Lung (tissue), 12 donors: ENCODE results near the gene CLSTN2. TPM values are rescaled to one million over a fixed set of nuclear protein-coding genes. Genes with fewer than 3 reads are reported as not detected.

Experiments
- ATAC-seq: fragments of 200-7000 bp; cut with Tn5 transposase; one replicate; pipeline ENCODE4 v1.9.1; 2020; ENCODE audit warnings: moderate number of reproducible peaks; ENCODE audit not compliant: insufficient read depth, low FRiP score
- DNase-seq, 3 donors: peaks; one replicate each; pipeline ENCODE4 v3.0.0-alpha.2; 2013 to 2017
- H3K27ac ChIP-seq, 2 donors: one replicate each; pipeline ENCODE4 v1.5.1; 2013; ENCODE audit warnings: mild to moderate bottlenecking in 2 of 2, moderate library complexity in 2 of 2, control low read depth in 1 of 2, inconsistent platforms in 1 of 2, low read depth in 1 of 2, low read length in 1 of 2
- H3K27me3 ChIP-seq, 3 donors: one replicate each; pipeline ENCODE4 v1.5.1; 2013; ENCODE audit warnings: low read length in 2 of 3; ENCODE audit not compliant: control insufficient read depth in 3 of 3, insufficient read depth in 3 of 3
- H3K36me3 ChIP-seq, 4 donors: one replicate each; pipeline ENCODE4 v1.5.1; 2013; ENCODE audit warnings: low read length in 4 of 4, mild to moderate bottlenecking in 1 of 4, moderate library complexity in 1 of 4; ENCODE audit not compliant: control insufficient read depth in 4 of 4, insufficient read depth in 4 of 4
- H3K4me1 ChIP-seq, 5 donors: one replicate each; pipeline ENCODE4 v1.5.1; 2013; ENCODE audit warnings: low read length in 5 of 5, mild to moderate bottlenecking in 2 of 5, moderate library complexity in 1 of 5; ENCODE audit not compliant: control insufficient read depth in 5 of 5, insufficient read depth in 5 of 5
- H3K4me3 ChIP-seq: one replicate; pipeline ENCODE4 v1.5.1; 2013; ENCODE audit warnings: mild to moderate bottlenecking, control low read depth, moderate library complexity
- H3K9ac ChIP-seq, 2 donors: one replicate each; pipeline ENCODE4 v1.5.1; 2013; ENCODE audit warnings: low read length in 2 of 2, control low read depth in 1 of 2; ENCODE audit not compliant: insufficient read depth in 1 of 2
- H3K9me3 ChIP-seq, 4 donors: one replicate each; pipeline ENCODE4 v1.5.1; 2013; ENCODE audit warnings: low read length in 3 of 4, mild to moderate bottlenecking in 1 of 4, moderate library complexity in 1 of 4; ENCODE audit not compliant: control insufficient read depth in 4 of 4, insufficient read depth in 3 of 4
- CTCF ChIP-seq: IDR thresholded peaks from 2 replicates; pipeline ENCODE4 v1.5.1; 2012; ENCODE audit warnings: mild to moderate bottlenecking; ENCODE audit errors: control extremely low read depth, extremely low read depth
- WGBS, 2 donors: extraction: QIAGEN DNeasy Blood & Tissue Kit; methylation state at CpG; one replicate each; pipeline ENCODE4 v1.1.7; 2013; 5-methylcytosine and 5-hydroxymethylcytosine counted together
- polyA plus RNA-seq, 2 donors: library from polyadenylated mRNA; stranded (reverse); fragments of 200-250 nt; gene quantifications; one replicate each; pipeline ENCODE4 v1.2.1, GENCODE V29; 2013
- total RNA-seq, 2 donors: library from RNA; depleted of rRNA in 1 of 2; stranded (reverse); fragments of >200 nt in 1 of 2; gene quantifications; one replicate each; pipeline ENCODE4 v1.2.1, GENCODE V29; 2014 to 2021
- donor health status: control.
- donor health status: control.
- donor health status: Bipolar disorder and iron deficiency.
- donor health status: healthy.
- donor health status: DM: yes; HTN: yes; CAD: no.

The CLSTN2 gene
- total and polyA plus RNA-seq, 4 donors, result 0.07 to 2.4 (median 1.3) TPM

- no peak for DNase-seq
- no peak overlapping the region for H3K4me3 ChIP-seq
- no peak overlapping the region for H3K9ac ChIP-seq
- TF ChIP-seq CTCF, result no peak
- H3K36me3 ChIP-seq, result no peaks in the 10 kb centered on the region
- no peaks in the 10 kb centered on the region for H3K9me3 ChIP-seq
- WGBS, 2 donors, result 77 to 89% methylated on average over 3 of the region's 3 CpGs
- no peaks in the 10 kb centered on the region for H3K4me1 ChIP-seq
- peaks cover 0 to 3% (median 0%) of the 10 kb centered on the region in 3 donors for H3K27me3 ChIP-seq
- ATAC-seq, result no peak
- no peak overlapping the region for H3K27ac ChIP-seq
Observed at GRCh38 chr3:140268103-140268502, 333.1 kb downstream of the CLSTN2 start.

- WGBS, 2 donors, result 92% methylated on average over 2 of the region's 2 CpGs
- H3K27me3 ChIP-seq, result peaks cover 0 to 3% (median 0%) of the 10 kb centered on the region in 3 donors
- TF ChIP-seq CTCF, result no peak
- H3K4me3 ChIP-seq, result no peak overlapping the region
- no peak overlapping the region for H3K27ac ChIP-seq
- no peaks in the 10 kb centered on the region for H3K9me3 ChIP-seq
- DNase-seq (no peak), ATAC-seq (no peak)
- H3K9ac ChIP-seq, result no peak overlapping the region
- no peaks in the 10 kb centered on the region for H3K36me3 ChIP-seq
- no peaks in the 10 kb centered on the region for H3K4me1 ChIP-seq
Observed at GRCh38 chr3:140268610-140269009, 333.6 kb downstream of the CLSTN2 start.

DNA sequence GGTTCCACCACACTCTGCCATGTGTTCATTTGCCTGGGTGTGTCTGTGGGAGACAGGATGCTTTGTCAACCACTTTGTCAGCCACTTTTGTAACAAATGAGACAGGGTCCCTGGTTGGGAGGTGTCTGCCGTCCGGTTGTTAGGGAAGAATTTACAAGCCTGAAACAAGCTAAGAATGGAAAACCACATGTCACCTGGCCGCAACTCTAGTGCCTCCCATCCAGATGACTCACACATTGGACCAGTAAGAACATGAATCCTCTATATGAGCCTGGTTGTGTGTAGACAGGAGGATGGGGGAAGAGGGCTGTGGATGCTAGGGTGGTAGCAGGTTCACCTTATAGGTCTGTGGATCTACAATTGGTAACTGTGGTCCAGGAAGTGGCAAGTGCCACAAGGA is 335.3 kb downstream of the CLSTN2 start:
- Histone ChIP-seq H3K9ac (no peak overlapping the region), H3K27me3 (peaks cover 0 to 3% (median 0%) of the 10 kb centered on the region in 3 donors), H3K36me3 (no peaks in the 10 kb centered on the region), H3K9me3 (no peaks in the 10 kb centered on the region), H3K4me3 (no peak overlapping the region), H3K4me1 (no peaks in the 10 kb centered on the region), H3K27ac (no peak overlapping the region)
- no peak for ATAC-seq
- WGBS, 2 donors, result 91 to 94% methylated on average over 3 of the region's 3 CpGs
- no peak for DNase-seq
- no peak for TF ChIP-seq CTCF

DNA sequence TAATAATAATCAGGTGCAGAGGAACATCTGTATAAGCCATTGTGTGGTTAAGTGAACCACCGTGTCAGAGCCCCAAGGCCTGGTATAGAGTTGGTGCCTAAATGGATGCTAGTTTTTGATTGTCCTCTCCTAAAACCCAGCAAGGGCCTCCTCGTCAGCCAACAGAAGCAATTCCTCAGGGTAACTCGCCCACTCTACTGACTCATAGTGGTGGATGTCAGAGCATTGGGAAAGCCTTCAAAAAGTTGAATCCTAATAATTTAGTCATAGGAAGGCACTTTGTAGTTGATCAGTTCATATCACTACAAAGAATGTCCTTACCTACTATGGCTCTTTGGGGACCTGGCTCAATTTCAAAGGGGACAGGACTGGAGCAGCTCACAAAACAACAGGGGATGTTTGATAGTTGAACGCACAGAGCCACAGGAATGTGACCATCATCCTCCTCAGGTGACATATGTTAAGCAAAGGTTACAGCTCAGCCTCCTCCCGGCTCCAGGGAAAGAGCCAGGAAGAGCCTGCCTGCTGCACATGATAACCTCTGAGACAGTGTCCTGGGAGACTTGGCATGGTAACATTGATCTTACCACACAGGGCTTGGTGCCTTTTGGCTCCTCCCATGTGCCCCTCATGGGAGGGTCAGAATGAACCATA is 338.7 kb downstream of the CLSTN2 start:
- no peak for TF ChIP-seq CTCF
- H3K9ac ChIP-seq, result no peak overlapping the region
- H3K27me3 ChIP-seq, result peaks cover 0 to 3% (median 0%) of the 10 kb centered on the region in 3 donors
- H3K4me1 ChIP-seq, result no peaks in the 10 kb centered on the region
- no peak overlapping the region for H3K4me3 ChIP-seq
- H3K9me3 ChIP-seq, result no peaks in the 10 kb centered on the region
- no peak for ATAC-seq
- no peaks in the 10 kb centered on the region for H3K36me3 ChIP-seq
- DNase-seq, result no peak
- 57 to 72% methylated on average over 5 of the region's 5 CpGs for WGBS, 2 donors
- H3K27ac ChIP-seq, result no peak overlapping the region
